HG02759 (cell line): ENCODE results near the gene KCNK15.
A peak's percentile ranks its signal among the peaks of the same experiment; 100 is the strongest.

Source experiments
- ATAC-seq: cut with Tn5 transposase; IDR thresholded peaks from one replicate; pipeline ENCODE4 v1.9.1; 2021; ENCODE audit warnings: mild to moderate bottlenecking, moderate library complexity; ENCODE audit not compliant: unreplicated experiment

KCNK15 gene

DNA sequence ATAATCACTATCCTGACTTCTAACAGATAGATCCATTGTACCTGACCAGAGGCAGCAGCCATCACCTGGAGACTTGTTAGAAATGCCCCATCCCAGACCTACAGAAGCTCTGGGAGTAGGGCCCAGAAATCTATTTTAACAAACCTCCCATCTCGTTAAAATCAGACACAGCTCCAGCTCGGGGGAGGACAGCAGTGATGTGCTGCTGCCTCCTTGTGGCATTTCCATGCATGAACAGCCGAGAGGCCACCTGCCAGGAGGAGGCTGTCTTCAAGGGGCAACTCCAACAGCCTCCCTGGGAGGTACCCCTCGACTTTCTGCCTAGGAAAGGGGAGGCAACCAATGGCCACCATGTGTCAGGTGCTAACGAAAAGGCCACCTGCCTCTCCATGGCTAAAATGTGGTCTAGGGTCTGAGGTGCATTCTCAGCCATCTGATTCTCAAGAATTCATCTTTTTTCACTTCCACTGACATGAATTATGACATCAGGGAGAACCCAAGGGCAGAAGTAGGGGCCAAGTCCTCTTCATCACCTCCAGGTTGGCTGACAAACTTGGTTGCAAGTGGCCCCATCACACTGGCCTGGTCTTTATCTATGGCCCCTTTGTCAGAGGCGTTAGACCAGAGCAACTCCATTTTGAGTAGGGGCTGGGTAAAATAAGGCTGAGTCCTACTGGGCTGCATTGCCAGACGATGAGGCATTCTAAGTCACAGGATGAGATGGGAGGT is 12.2 kb upstream of the KCNK15 start:
- peak; percentile 43 for ATAC-seq

DNA sequence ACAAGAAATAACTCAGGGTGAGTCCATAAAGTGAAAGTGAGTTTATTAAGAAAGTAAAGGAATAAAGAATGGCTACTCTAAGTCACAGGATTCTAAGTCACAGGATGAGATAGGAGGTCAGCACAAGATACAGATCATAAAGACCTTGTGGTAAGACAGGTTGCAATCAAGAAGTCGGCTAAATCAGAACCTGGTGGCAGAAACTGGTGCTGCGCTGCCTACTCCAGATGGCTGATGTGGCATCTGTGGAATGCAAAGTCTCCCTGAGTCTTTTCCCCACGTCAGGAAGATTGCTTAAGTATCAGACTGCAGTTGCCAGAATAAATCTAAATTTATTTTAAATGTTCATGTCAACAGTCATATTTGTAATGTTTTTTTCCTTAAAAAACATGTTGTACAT is 10.7 kb upstream of the KCNK15 start:
- ATAC-seq, result no peak

DNA sequence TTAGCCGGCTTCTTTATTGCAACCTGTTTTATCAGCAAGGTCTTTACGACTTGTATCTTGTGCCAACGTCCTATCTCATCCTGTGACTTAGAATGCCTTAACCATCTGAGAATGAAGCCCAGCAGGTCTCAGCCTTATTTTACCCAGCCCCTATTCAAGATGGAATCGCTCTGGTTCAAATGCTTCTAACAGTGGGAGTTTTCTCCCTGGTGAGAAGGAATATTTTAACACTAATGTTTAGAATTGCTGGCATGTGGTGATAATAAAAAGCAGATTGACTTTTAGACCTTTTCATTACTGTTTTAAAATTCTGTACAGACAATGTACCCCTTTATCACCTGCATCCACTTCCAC is 9.9 kb upstream of the KCNK15 start:
- ATAC-seq, result no peak

DNA sequence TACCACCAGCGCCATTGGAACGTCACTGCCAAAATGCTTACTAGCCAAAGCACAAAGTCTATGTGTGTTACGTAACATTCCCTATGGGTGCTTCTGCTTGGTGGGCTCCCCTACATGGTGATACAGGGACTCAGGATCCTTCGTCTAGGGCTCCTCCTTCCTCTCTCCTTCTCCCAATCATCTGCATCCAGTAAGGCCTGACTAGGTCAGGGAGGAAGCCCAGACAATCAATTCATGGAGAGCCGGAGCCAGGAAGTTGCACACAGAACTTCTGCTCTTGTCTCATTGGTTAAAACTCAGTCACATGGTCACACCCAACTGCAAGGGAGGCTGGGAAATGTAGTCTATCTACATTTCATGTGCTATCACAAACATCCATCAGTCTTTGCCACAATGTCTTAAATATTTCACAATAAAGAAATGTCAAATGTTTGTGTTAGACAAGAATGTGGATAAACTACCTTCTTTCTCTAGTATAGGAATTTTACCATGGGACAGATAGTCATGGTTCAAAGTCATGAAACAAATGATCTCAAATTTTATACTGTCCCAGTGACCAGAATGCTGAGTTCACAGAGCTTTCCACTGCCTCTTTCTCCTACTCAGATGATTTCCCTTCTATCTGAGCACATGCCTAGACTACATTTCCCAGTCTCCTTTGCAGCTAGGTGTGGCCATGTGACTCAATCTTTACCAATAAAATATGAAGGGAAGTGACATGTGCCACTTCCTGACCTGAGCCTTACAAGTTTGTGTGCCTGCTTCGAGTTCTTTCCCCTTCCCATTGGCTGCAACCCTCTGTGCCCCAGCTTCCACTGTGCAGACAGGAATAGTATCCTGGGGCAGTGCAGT is 9.3 kb upstream of the KCNK15 start:
- ATAC-seq, result no peak

DNA sequence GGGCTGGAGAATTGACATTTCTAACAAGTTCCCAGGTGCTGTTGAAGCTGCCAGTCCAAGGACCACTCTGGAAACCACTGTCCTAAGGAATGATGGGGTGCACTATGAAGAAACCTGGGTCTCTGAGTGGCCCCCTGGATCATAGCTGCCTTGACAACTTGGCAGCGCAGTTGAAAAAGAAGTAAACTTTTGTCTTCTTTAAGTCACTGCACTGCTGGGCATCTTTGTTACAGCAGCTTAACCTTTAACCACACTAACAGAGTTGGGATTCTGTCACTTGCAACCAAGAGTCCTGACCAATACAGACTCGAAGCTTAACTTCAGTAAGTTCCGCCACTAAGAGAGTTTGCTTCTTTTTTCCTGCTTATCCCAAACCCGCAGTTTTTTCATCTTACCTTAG is 8.5 kb upstream of the KCNK15 start:
- no peak for ATAC-seq

DNA sequence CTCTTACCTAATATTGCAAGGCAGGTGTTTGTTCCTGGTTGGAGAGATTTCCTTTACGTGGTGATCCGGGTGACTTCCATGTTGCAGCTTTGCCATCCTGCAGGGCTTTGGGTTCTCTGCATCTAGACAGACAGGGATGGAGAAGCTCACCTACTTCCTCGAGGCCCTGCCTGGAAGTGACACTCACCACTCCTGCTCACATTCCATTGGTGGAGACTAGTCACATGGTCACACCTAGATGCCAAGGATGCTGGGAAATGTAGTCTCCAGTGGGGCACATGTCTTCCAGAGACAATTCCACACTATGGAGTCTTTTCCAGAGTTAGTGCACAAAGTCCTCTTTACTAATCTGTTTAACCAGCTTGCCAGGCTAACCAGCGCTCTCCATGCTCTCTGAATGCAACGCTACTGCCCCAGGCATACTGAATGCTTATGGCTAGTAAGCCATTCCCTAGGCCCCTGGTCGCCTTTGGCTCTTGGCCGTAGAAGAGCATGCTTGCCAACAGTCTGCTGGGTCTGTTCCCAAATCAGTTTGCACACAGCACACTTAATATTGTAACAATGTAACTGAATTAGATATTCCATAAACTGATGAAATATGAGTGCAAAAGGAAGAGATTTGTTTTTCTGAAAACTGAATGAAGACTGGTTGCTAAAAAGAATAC is 6.7 kb upstream of the KCNK15 start:
- no peak for ATAC-seq

DNA sequence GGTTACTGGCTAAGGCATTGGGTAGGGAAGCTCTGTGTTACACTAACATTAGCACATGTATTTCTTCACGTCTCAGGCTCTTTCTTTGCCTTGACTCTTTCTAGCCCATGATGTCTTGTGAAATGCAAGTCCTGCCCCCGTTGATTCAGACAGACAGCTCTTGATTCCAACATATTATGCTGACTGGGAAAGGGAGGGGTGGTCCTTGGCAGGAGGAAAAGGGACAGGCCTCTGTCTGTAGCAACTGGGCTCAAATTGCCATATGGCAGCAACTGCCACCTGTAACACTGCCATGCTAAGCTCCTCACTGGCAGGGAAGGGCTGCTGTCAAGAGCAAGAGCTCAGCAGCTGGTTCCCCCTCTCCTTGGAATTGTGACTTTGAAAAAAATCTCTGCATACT is 5.7 kb upstream of the KCNK15 start:
- no peak for ATAC-seq

DNA sequence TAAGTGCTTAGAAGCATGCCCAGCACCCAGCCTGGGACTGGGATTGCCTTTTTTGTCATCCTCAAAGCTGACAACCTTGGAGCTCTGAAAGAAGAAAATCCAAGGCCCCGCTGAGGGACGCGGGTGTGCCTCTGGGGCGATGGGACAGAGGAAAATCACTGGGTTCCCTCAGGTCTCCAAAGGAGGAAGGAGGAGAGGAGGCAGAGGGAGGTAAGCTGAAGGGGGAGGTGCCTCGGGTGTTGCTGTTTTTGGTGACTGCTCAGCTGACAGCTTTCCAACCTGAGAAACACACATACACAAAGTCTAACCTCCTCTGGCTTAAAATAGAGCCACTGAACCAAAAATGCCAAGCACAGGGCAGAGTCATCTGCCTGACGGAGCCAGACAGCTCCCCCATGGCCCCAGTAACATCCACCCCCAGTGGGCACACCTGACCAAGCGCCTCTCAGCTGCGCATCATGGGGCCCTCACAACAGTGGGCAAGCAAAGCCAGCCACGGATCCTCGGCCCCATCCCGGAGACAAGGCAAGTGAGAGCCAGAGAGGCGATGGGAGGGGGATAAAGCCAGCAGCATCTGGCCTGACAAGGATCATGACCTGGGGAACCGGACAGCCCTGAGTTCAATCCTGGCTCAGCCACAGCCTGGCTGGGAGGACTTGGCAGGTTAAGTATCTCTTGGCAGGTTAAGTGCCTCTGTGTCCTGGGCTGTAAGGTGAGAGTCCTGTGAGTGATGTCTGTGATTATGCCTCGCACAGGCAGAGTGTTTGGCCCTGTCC is 3.2 kb upstream of the KCNK15 start:
- ATAC-seq, result no peak

DNA sequence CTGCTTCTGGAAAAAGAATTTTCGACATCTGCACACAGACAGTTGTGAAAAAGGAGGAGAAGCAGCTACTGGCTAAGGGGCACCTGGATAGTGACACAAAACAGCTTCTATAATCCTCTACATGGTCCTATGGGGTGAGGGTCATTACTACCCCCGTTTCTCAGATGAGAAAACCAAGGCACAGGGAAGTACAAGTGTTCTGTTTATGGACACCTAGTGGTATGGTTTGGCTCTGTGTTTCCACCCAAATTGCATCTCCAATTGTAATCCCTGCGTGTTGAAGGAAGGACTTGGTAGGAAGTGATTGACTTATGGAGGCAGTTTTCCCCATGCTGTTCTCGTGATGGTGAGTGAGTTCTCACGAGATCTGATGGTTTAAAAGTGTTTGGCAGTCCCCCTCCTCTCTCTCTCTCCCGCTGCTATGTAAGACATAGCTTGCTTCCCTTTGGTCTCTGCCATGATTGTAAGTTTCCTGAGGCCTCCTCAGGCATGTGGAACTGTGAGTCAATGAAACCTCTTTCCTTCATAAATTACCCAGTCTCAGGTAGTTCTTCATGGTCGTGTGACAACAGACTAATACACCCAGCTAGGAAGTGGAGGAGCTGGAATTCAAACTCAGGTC is 2.5 kb upstream of the KCNK15 start:
- no peak for ATAC-seq

DNA sequence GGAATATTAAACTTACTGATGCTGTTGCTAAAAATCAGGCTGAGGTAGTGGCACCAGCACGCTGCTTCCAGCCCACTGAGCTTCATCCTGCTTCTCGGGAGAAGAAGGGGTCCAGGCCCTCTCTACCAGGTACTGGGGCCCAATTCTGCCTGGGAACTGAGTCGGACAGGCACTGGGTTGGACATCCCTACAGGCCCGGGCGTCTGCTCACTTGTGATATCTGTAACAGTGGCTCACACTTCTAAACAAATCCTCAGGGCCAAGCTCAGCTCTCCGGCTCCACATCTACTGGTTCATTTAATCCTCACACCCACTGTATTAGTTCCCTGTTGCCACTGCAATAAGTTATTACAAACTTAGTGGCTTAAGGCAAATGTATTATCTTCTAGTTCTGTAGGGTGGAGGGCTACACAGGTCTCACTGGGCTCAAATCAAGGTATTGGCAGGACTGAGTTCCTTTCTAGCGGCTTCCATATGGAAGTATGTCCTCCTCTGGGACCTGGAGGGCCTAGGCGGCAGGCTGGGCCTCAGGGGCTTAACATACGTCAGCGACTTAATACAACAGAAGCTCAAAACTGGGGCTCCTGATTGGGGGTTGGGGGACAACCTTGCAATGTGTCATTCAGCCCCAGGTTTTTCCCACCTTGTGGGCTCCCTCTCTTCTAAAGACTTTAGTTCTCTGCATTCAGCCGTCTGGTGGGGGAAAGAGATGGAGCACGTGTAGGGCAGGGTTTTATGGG is 1.6 kb upstream of the KCNK15 start:
- no peak for ATAC-seq

DNA sequence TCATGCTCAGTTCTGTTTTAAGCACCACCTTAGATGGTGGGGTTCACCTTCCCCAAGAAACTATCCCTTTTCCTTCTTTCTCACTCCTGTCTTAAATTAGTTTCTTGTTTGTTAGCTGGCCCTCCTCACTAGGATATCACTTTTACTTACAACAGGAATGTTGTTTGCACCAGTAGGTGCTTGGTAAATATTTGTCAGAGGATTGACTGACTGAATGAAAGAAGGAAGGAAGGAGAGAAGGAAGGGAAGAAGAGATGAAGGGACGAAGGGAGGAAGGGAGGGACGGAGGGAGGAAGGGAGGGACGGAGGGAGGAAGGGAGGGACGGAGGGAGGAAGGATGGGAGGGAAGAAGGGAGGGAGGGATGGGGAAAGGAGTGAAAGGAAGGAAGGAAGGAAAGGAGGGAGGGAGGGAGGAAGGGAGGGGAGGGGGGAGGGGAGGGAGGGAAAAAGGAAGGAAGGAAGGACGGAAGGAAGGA is 505 bp upstream of the KCNK15 start:
- ATAC-seq, result no peak

DNA sequence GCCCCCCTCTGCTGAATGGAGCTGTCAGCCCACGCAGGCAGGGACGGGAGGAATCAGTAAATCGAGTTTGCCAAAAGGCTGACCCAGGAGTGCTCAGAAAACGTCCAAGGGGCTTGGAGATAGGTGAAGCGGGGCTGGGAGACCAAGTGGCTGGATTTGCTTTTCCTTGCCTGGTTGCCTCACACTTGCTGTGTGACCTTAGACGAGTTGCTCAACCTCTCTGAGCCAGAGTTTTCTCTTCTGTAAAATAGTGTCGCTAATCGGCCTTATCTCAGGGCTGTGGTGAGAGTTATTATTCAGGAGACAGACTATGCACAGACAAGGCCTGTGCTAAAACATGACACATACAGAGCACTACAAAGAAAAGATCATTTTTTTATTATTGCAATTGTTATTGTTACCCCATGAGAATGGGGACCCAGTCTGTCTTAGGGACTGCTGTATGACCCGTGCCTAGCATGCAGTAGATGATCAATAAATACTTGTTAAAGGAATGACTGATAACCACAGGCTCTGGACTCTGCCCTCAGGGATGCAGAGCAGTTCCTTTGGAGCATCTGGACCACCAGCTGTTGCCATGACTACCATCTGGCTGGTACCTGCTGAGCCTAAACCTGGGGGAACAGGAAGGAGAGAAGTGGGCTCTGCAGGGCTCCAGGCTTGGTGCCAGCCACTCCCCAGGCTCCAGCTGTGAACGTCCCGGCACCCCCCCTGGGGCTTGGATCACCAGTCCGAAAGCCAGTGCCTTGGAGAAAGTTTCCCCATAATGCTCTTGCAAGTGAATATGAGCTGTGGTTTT is 901 bp downstream of the KCNK15 start:
- no peak for ATAC-seq

DNA sequence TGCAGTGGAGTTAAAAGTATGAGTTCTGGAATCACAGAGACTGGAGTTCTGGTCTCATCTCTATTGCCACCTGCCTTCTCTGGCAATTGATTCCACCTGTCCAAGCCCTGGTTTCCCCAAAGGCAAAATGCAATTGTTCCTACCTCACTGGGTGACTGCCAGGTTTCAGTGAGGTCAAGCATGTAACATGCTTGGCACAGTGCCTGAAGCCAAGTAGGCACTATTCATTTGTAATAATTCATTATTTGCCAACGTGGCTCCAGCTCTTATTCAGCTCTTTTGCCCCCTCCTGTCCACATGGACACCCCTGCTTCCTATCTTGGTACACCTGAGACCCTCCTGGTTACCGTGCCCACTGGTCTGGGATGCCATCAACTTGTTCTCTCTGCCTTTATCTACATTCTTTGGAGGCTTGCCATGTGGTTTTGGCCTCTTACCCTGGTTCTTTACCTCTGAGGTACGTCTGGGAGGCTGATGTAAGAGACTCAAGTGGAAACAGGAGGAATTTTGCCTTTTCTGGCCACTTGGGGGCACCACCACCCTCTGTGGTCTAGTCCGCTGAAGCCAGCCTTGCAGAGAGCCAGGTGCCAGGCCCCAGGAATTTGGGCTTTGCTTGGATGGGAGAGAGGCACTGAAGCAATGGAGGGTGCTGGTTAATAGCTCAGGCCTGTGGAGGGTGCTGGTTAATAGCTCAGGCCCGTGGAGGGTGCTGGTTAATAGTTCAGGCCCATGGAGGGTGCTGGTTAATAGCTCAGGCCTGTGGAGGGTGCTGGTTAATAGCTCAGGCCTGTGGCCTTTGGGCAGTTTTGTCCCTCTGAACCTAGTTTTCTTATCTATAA is 1.7 kb downstream of the KCNK15 start:
- no peak for ATAC-seq

DNA sequence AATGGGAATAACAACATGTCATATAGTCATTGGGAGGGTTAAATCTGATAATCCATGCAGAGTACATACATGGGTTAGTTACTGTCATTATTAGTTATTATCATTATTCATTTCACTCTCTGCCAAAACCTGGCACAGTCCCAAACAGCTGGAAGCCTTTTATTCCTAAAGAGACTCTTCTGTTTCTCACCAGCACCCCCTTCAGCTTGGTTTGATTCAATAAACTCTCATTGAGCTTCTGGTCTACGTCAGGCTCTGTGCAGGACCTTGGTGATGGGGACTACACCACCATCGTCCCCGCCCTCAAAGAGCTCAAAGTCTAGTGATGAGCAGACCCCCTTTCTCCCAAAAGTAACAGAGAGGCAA is 2.3 kb downstream of the KCNK15 start:
- no peak for ATAC-seq

DNA sequence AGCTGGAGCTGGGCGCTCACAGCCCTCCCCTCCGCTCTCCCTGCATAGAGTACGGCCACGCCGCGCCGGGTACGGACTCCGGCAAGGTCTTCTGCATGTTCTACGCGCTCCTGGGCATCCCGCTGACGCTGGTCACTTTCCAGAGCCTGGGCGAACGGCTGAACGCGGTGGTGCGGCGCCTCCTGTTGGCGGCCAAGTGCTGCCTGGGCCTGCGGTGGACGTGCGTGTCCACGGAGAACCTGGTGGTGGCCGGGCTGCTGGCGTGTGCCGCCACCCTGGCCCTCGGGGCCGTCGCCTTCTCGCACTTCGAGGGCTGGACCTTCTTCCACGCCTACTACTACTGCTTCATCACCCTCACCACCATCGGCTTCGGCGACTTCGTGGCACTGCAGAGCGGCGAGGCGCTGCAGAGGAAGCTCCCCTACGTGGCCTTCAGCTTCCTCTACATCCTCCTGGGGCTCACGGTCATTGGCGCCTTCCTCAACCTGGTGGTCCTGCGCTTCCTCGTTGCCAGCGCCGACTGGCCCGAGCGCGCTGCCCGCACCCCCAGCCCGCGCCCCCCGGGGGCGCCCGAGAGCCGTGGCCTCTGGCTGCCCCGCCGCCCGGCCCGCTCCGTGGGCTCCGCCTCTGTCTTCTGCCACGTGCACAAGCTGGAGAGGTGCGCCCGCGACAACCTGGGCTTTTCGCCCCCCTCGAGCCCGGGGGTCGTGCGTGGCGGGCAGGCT is 4.6 kb downstream of the KCNK15 start:
- ATAC-seq, result no peak

DNA sequence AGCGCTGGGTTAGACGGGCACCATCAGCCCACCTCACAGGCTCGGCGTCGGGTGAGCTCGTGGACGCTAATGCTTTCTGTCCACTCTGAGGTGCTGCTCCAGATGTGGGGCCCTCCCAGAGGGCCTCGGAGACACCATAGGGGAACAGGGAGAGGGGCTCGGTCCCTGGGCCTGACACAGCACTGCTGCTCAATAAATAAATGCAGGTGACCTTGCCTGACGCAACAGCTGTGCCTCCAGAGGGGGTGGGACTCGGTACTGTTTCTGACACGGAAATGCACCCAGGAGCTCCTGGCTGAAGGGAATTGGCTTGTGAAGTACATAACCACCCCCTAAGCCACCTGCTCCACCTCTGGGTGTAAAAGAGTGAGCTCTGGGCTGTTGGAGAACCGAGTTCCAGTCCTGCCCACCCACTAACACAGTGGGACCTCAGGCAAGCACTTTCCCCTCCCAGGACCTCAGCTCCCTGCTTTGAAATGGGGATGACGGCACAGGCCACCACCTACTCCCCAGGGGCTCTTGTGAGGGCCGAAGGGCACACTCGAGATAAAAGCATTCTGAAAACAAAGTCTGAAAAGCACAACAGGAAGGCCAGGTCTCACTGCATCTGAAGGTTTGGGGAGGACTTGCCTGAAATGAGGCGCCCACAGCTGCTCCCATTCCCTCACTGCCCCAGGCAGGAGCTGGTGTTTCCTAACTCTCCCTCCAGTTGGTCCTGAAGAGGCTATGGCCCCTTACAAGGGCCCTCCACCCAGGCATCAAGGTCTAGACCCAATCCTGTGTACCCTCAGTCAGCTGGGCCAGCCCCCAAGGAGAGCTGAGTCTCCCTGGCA is 6.7 kb downstream of the KCNK15 start:
- no peak for ATAC-seq

DNA sequence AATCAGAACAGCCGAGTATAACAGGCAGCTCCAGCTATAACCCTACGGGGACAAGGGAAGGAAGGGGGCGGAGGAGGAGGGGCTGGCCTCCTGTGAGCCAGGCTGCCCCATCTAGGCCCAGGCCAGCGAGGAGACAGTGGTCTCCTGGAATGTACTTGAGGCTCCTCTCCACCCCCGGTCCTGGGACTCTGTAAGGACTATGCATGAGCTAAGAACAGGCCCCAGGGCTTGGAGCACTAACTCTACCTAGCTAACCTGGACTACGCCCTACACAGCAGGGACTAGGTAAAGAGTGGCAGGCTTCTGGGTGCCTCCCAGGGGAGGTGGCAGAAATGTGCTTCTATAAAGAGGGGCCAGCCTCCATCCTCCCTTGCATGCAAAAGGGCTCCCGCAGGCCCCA is 8.9 kb downstream of the KCNK15 start:
- ATAC-seq, result no peak
